Lung microvascular endothelial cell (primary cell): Measurements from ENCODE around the gene RFT1. TPM values are rescaled to one million over a fixed set of nuclear protein-coding genes. Genes with fewer than 3 reads are reported as not detected.

Source experiments
- DNase-seq, 2 donors: peaks; one replicate each; pipeline versions ENCODE4 v3.0.0 to v3.0.0-alpha.2; 2010; ENCODE audit warnings: low read depth in 2 of 2
- total RNA-seq: library from RNA; depleted of rRNA; stranded (reverse); fragments of >200 nt; gene quantifications from 2 replicates; pipeline ENCODE4 v1.2.1, GENCODE V29; 2014

RFT1 gene
- 9.4 and 11.3 TPM in 2 replicates for total RNA-seq

DNA sequence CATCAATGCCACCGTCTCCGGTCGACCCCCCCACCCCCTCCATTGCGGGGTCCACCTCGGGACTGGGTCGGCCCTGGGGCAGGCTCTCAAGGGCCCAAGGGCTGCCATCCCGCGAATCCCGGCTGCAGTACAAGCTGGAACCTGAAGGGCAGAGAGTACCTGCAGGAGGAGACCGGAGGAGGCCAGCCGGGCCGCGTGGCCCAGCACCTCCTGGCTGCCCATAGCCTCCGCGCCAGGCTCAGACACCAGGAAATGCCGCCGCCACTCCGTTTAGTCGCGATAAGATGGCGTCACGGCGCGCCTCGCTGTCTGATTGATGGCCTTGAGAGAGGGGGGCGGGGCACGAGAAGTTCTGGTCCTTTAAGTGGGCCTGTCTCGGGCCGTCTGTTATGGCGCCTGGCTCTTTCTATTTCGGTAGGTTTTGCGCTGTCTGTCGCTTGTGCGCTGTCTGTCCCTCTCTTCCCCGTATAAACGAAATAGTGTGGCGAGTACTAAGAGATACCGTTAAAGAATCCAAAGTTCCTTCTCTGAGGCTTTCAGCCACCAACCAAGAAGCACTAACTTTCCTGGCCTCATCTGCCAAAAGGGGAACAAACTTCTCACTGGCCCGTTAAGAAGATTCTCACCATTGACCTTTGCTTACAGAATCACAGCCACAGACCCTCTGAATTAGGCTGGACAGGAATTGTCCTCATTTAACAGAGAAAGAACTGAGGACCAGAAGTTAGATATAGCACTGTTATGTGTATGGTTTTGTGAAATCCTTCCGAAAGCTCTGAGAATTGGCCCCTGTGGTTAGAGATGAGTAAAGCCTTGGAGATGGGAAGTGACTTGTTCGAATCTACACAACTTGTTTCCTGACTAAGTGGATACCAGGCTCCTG, at the start of gene RFT1:
Gene RFT1 (minus strand): TSS at position 257 of the 883 bp plus-strand sequence. CDS start 35 bp downstream, at position 222.
- peak; percentile 97 to 98 for DNase-seq

- DNase-seq: no peak
Observed at GRCh38 chr3:53179580-53179979, 49.3 kb upstream of the RFT1 start.

DNA sequence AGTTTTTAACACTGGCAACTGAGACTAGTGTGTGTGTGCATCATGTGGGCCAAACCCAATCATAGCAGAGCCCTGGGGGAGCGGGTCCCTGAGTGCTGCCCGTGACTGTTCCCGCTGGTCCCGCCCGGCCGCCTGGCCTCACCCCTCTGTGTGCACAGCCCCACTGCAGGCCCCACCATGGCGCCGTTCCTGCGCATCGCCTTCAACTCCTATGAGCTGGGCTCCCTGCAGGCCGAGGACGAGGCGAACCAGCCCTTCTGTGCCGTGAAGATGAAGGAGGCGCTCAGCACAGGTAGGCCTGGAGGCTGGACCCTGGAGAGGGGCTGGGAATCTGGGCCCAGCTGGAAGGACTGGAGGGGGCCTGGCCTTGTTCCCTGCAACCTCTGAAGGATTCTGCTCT, 48.0 kb upstream of the RFT1 start:
- DNase-seq: no peak

DNA sequence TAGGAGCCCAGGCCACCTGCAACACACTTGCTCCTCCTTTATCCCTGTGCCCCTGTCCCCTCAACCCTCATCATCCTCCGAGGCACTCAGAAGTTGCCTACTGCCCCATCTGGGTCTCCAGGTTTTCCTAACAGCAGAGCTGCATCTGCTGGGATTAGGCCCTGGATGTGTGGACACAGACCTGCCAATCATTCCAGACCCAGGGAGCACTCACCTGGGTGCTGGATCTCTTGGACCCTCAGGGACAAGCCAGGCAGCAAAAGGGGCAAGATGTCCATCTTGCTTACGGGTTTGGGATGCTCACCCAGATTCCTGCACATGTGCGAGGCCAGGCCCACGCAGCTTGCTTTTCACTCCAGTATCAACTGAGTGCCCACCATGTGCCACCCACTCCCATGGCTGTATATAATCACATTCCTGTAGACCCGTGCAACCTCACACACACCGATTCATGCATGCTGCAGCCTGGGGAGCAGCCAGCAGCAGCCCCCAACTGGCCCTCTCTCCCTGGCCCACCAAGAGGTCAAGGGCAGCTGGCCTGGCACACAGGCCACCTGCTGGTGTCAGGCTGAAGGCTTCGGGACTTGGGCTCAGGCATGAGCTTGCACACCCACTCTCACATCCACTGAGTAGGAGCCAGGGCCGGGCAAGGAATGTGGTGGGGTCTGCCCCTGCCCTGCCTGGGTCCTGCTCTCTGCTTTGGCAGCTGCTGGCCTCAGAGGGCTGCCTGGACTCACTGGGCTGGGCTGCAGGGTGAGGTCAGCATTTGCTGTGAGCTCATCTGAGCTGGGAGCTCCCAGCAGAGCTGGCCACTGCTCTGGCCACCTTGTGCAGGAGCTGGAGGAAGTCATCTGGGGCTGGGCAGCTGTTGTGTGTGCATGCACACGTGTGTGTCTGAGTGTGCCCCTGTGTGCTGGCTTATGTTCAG, 45.6 kb upstream of the RFT1 start:
- DNase-seq: peak in 1 of 2 donors; percentile 21

DNA sequence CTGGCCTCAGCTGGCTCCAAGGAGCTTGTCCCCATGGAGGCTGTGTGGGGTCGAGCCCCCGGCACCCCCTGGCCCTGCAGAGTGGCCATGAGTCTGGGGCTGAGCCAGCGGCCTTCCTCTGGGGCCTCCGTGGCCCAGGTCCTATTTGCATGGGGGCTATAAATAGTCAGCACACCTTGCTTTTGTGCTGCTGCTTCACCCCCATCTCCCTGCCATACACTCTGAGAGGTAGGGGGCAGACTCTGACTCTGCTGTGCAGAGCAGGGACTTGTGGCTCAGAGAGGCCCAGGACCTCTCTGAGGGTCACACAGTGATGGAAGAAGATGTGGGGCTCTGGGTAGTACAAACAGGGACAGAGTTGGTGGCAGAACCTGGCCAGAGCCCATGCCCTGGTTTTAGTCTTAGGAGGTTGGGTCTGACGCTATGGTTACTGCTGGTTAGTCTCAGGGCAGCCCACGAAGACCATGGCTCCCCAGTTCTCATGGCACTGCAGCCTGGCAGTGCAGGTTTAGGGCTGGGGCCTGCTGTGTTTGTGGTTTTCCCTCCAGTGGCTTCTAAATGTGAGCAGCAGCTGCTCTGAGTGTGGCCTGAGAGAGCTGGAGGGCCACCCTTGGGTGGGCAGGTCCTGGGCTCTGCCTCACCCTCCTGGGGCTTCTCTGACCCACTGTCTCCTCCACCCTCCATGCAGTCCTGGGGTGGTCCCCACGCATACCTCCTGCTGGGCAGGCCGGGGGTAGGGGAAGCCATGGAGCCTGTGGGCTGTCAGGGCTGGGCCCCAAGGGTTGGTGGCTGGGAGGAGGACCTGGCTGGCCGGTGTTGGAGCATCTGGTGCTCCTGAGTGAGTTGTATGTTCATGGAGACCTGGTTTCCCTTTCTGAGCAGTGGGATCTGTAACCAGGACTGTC, 44.4 kb upstream of the RFT1 start:
- DNase-seq: no peak

DNA sequence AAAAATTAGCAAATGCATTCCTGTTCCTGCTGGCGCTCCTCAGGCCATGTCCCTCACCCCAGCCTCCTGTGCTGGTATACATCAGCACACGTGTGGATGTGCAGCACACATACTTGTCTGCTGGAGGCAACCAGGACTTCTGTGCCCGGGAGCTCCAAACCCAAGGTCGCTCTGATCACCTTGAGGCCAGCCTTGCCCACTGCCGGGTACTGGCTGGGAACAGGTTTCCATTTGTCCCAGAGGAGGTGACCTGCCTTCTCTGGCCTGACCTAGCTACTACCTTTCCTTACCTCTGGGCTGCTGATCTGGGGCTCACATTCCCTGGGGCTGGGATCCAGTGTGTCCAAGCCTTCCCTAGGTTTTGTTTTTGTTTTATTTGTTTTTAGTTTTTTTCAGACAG, 42.9 kb upstream of the RFT1 start:
- no peak for DNase-seq

- no peak for DNase-seq
Observed at GRCh38 chr3:53171827-53172505, 41.7 kb upstream of the RFT1 start.

DNA sequence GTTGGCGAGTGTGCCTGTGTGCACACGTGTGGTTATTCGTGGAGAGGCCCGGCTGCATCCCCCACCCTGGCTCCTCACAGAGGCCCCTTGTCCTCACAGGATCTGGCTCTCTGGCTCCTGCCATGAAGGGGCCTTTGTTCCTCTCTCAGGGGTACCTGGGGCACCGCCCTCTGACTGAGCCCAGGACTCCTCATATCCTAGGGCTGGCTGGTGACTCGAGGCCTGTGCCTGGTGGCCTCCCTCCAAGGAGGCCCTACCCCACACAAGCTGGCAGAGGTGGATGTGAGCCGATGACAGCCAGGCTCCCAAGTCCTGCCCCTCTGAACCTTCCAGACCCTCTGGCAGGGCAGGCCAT, 40.8 kb upstream of the RFT1 start:
- DNase-seq: no peak

GRCh38 chr3:53170325-53171063, 40.3 kb upstream of the RFT1 start:
- DNase-seq: no peak

GRCh38 chr3:53169832-53170324, 39.6 kb upstream of the RFT1 start:
- no peak for DNase-seq

DNA sequence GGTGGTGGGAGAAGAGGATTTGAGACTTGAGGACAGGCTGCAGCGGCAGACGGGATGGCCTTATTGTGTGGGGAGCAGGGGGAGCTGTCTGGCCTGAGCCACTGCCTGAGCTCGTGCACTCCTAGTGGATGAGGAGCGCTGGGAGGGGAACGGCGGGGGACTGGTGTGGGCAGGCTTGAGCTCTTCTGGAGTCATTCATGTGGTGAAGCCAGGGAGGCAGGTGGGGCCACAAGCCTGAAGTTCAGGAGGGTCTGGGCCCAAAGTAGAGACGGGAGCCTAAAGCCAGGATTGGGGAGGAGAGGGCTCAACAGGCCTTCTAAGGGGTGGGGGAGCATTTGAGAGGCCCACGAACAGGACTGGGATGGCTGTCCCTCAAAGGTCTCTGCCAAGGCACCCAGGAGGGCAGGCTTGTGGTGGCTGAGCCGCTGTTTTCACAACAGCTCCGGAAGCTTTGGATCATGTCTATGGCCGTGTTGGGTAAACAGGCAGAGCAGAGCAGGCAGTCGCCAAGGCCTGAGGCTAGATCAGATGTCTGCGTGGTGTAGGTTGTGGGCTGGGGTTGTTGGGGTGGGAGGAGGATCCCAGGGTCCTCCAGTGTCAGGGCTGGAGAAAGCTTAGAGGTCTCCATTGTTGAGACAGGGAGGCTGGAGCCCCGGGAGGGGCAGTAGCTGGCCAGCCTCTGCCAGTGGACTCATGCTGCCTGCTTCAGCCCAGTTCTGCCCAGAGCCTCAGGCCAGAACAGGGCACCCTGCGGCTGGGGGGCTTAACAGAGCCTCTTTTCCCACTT, 39.0 kb upstream of the RFT1 start:
- no peak for DNase-seq

GRCh38 chr3:53168175-53168923, 38.1 kb upstream of the RFT1 start:
- no peak for DNase-seq

GRCh38 chr3:53167418-53168174, 37.4 kb upstream of the RFT1 start:
- no peak for DNase-seq

GRCh38 chr3:53166781-53167291, 36.6 kb upstream of the RFT1 start:
- peak; percentile 36 to 79 for DNase-seq

GRCh38 chr3:53166206-53166605, 36.0 kb upstream of the RFT1 start:
- DNase-seq: no peak

DNA sequence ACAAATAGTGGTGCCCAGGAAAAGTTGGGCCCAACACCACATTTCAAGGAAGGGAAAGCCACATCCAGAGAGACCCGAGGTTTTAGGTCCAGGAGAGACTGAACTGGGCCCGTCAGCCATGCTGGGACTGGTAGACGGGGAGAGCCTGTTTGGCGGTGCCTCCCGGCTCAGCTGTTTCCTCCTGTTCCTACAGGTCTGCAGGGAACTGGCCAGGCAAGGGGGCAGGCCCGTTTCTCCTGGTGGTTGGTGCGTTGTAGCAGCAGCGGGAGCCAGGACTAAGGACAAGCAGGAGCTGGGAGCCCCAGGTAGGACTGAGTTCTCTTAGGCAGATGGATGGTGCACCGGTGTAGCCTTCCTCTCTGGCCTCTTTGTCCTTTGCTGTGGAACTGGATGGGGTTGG, 34.7 kb upstream of the RFT1 start:
- DNase-seq: no peak
